ENCODE measurements around the gene MRPL14.

GRCh38 chr6:44078827-44079671 is 48.2 kb downstream of the MRPL14 start:
- TF ChIP-seq CTCF (IDR thresholded peaks at IDR 0.05; ENCODE audit: insufficient read depth, low read length) (peak; percentile 89), GABPA (IDR thresholded peaks at IDR 0.05; ENCODE audit: low read depth) (no peak)

Data from HL-60 (cell line).